Cerebellar nuclear complex (tissue), 1 donor: Measurements from ENCODE around the gene ZNF821.
A peak's percentile ranks its signal among the peaks of the same experiment; 100 is the strongest.
"Not testable (repeated sequence)": the region's sequence is repeated elsewhere in the genome, so short reads cannot be mapped to it uniquely, and the experiment has no call there.

Experiments
- DNase-seq, 2 experiments: peaks; one replicate each; lab custom pipeline; 2025; lab: John Stamatoyannopoulos, UW

ZNF821 gene

DNA sequence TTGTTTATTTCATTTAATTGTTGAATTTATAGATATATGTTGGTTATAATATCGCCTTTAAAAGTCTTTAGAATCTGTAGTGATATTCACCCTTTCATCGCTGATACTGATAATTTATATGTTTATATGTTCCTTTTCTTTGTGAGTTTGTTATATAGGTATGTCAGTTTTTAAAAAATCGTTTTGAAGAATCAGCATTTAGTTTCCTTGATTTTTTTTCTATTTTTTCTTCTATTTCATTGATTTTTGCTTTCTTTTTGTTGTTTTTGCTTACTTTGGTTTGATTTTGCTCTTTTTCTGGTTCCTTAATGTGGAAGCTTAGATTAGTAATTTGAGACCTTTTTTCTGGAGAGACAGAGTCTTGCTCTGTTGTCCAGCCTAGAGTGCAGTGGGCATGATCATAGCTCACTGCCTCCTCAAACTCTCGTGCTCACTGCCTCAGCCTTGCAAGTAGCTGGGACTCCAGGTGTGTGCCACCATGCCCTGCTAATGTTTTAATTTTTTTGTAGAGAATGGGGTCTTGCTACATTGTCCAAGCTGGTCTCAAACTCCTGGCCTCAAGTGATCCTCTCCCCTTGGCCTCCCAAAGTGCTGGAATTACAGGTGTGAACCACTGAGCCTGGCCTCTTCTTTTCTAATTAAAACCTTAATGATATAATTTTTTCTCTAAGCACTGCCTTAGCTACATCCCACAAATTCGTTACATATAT, 18.8 kb upstream of the ZNF821 start:
- DNase-seq: no peak

DNA sequence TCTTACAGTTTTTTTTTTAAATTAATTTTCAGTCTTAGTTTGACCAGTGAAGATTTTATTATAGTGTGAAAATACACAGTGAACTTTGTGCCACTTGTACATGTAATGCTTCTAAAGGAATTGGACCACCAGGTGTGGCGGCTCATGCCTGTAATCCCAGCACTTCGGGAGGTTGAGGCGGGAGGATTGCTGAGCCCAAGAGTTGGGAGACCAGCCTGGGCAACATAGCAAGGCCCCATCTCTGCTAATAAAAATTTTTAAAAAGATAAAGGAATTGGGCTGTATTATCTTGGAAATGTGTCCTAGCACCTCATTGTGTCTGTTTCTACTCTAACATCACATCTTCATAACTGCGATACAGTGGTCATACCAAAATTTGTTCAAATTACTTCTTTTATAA, 15.2 kb upstream of the ZNF821 start:
- no peak for DNase-seq

DNA sequence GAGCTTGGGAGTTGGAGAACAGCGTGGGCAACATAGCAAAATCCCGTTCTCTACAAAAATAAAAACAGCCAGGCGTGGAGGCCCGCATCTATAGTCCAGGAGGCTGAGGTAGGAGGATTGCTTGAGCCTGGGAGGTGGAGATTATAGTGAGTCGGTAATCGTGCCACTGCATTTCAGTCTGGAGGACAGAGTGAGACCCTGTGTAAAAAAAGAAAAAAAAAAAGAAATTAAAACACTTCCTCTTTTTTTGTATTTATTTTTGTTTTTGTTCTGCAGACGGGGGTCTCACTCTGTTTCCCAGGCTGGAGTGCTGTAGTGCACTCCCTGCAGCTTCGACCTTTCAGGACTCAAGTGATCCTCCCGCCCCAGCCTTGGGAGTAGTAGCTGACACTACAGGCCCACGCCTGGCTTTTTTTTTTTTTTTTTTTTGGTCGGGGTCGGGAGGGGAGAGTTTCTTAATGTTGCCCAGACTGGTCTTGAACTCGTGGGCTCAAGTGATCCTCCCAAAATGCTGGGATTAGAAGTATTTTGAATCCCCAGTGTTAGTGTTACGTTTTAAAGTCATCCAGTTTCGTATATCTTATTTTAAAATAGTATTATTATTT, 12.9 kb upstream of the ZNF821 start:
- no peak for DNase-seq

DNA sequence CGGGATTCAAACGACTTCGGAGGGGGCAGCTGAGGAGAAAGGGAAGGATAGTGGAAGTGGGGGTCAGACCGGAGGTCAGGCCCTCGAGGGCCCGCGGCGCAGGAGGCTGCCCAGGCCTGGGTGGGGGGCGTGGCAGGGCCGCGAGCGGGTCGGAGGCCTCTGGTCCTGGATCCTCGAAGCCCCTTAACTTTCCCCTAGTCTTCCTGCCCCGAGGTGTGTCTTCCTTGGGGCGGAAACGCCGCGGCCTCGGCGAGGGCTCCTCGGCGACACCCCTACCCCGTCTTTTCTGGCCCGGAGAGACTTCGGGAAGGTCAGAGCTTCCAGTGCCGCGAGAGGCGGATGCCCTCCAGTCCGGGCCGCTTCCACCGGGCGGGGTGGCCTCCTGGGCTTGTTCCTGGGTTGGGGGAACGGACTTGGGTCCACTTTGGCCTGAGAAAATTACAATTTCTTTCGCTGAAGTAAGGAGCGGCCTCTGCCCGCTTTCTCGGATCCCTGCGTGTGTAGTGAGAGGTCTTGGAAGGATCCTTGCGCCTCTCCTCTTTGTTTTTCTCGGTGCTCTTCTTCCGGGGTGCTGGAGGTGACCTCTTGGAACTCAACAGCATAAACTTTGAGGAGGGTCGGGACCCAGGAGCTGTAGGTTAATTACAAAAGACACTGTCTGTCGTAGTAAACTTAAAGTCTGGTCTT, 11.8 kb upstream of the ZNF821 start:
- no peak for DNase-seq

DNA sequence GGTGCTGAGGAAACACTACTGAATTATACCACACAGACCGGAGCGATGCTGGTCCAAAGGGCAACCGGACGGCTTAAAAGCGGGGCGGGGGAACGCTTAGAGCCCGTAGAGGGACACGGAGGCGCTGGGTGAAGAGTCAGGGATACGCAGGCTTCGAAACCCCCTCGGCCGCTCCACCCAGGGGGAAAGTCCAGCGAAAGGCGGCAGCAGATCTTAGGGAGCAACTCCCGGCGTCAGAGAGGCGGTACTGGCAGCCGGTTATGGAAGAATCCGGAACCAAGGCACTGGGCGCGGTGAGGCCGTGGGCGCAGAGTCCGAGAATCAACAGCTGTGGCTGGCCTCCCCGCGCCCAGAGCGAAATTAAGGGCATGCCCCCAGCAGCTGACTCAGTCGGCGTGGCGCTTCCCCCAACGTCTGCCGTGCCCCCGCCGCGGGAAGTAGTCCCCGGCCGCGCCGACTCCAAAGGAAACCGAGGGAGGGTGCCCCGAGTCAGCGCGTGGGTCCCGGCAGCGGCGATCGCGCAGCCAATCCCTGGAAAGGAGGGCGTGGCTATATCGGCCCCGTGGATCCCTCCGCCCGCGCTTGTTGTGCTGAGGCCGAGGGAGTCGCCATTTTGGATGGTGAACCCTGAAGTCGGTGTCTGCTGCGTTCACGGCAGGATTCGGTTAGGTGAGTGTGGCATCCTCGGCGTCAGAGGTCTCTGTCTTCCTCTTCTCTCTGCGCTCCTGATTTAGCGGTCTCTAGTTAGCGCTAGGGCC, 11.1 kb upstream of the ZNF821 start, which contains the start of gene IST1:
Gene IST1, plus strand, starts transcription at position 611 of the 758 bp plus-strand sequence. CDS start 20,110 bp downstream, outside the sequence.
- peak; percentile 16 to 88 for DNase-seq

DNA sequence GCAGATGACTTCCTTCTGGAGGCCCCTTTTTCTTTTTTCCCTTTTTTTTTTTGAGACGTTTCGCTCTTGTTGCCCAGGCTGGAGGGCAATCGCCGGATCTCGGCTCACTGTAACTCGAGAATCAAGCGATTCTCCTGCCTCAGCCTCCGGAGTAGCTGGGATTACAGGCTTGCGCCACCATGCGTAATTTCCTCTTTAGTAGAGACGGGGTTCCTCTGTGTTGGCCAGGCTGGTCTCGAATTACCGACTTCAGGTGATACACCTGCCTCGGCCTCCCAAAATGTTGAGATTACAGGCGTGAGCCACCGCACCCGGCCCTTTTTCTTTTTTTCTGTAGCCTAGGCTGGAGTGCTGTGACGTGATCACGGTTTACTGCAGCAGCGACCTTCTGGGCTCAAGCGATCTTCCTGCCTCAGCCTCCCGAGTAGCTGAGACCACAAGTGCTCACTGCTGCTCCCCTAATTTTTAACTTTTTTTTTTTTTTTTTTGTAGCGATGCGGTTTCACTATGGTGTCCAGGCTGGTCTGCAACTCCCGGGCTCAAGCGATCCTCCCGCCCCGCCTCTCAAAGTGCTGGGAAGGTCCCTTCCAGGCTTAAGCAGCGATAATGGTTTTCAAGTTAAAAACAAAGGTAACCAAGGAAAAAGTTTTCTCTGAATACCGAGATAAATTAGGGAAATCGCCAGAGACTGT, 10.4 kb upstream of the ZNF821 start:
- no peak for DNase-seq

DNA sequence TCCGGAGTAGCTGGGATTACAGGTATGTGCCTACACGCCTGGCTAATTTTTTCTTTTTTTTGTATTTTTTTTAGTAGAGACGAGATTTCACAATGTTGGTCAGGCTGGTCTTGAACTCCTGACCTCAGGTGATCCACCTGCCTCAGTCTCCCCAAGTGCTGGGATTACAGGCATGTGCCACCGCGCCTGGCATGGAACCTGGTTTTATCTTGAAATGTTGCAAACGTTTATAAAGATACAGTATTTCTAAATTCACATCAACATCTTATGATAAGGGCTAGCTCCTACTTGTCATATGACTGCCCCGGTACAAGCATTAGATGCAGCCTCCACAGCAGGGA, 9.9 kb upstream of the ZNF821 start:
- DNase-seq: no peak

DNA sequence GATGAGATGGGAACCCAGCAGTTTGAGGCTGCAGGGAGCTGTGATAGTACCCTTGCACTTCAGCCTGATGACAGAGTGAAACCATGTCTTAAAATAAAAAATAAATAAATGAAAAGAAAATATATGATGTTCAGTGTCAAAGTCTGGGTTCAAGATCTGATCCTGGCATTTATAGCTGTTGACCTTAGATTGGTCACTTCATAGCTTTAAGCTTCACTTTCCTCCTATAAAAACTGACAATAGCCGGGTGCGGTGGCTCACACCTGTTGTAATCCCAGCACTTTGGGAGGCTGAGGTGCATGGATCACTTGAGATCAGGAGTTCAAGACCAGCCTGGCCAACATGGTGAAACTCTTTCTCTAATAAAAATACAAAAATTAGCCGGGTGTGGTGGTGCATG, 5.2 kb upstream of the ZNF821 start:
- no peak for DNase-seq

DNA sequence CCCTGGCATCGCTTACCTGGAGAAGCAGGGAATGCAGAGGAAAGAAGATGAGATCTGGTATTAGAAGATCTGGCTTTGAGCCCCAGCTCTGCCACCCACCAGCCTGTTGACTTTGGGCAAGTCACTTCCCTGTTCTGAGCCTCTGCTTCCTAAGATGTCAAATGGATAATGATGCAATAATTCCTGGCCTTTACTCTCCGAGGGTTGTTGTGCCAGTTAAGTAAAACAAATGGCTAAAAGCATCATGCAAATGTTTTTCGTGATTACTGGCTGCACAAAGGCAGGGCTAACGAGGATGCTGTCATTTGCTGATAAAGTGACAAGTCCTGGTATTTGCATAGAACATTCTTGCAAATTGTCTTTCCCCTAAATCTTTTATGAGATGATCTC, 1.3 kb upstream of the ZNF821 start:
- DNase-seq: no peak

DNA sequence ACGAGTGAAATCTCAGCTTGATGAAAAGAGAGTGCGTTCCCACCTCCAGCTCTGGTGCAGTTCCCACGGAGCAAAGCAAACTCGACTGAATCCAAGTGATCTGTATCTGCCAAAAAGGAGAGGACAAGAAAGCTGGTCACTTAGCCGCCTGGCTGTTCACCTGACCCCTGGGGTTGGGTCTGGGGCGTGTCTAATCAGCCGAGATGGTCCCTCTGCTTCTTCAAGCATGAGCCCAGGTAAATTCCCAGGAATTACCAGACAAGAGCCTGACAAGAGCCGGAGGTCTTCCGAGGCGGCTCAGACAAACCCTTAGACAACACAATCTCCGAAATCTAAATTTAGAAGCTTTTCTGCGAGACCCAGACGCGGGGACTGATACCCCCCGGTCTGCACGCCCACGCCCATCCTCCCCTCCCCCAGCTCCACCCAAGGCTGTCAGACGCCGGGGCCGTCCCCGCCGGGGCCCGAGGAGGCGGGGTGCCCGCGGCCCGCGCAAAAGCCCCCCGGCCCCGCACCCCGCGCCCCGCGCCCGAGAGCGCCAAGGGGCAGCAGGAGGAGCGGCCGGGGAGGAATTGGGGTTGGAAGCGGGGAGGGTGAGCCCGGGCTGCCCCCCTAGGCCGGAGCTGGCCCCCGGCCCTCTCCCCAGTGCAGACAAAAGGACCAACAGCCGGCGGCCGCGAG, 674 bp downstream of the ZNF821 start:
- DNase-seq: peak in 1 of 2 experiments; percentile 55

DNA sequence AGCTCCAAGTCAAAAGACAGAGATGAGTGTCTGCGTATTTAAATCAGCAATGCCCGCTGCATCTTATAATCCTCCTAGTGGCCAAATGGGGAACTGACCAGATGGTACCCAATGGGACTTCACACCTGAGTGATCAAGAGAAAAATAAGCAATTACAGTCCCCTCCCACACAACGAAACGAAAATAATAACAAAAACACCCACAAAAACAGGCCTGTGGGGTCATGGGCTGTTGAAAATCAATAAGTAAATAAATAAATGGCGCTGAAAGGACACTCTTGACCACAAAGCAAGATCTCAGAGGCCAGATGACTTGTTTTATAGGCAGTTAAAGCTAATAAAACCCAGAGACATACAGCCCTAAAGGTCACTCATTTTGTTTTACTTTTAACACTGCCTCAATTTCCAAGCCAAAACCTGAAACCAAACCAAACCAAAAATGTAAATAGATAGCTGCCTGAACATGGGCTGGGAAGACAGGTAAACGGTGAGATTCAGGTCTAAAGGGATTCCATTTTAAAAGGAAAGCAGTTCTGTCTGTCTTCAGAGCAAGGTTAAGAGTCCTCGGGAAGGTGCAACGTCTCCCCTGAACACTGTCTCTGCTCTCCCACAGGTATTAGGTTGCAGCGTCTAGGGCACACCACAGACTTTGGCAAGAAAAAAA, 1.3 kb downstream of the ZNF821 start:
- DNase-seq: peak; percentile 14 to 74

DNA sequence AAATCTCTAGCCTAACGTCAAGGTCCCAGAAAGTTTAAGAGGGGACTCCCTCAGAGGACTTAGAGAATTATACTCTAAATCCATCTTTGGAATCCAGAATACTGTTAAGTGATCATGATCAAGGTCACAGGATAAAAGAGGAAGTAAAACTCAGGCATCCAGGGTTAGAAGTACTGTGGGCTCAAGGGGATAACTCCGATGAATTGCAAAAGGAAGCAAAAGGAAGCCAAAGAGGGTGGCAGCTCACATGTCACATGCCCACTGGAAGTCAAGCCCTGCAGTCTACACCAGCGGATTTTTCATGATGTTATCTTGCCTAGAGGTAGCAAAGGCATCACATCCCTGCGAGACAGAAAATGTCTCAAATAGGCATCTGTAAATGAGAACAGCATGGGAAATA, 3.8 kb downstream of the ZNF821 start:
- no peak for DNase-seq

DNA sequence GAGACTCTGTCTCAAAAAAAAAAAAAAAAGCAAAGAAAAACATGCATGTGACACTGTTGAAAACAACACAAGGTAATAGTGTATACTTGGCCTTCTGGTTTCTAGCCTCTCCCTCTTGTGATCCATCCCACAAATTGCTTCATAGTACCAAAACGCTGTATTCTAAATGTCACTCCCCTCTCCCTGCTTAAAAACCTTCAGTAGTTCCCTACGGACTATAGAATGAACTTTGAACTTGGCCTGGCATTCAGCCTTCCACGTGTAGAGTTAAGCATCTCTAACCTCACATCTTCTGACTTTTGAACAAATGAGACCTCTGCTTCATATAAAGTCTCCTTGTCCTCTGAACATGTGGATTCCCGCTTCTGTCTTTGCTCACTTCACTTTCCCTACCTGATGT, 5.1 kb downstream of the ZNF821 start:
- no peak for DNase-seq

DNA sequence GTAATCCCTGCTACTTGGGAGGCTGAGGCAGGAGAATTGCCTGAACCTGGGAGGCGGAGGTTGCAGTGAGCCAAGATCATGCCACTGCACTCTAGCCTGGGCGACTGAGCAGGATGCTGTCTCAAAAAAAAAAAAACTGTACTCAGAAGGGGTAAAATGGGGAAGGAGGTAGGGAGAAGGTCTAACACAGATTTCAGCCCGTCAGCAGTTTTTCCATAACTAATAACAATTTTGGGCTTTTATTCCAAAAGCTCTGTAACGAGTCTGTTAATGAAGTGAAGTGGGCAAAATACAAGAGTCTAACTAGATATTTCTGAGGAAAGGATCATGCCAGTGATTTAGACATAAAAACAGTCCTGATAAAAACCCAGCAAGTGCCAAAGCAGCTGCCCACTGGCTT, 10.8 kb downstream of the ZNF821 start:
- DNase-seq: no peak

DNA sequence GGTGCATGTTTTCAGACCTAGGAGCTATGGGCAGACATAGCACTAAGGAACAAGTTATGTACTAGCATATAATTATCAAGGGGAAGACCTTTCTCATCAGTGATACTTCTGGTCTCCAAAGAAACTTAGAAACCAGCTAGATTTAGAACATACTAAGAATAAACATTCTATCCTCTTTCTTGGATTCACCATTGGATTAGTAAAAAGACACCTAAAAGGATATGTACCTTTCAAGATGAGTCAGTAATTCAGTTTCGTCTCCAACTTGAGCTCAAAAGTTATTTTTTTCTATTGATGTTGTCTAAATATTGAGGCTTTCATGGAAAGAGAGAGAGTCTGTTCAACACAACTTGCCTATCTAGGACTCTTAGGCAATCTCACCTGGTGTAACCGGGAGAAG, 13.2 kb downstream of the ZNF821 start:
- DNase-seq: no peak

DNA sequence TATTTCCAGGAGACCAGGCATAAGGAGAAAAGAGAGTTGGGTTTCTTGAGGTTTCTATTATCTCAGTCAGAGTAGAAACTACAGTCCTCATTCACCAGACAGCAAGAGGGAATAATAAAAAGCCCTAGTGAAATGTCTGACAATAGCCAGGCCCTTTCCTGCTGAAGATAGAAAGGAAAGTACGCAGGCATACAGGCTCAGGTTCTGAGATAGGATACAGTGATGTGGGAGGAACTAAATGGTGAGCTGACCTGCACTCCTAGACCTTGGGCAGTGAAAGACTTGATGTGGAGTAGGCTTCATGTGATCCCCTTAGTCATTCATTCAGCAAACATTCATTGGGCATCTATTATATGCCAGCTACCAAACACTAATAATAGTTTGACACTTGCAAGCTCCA, 14.9 kb downstream of the ZNF821 start:
- no peak for DNase-seq

DNA sequence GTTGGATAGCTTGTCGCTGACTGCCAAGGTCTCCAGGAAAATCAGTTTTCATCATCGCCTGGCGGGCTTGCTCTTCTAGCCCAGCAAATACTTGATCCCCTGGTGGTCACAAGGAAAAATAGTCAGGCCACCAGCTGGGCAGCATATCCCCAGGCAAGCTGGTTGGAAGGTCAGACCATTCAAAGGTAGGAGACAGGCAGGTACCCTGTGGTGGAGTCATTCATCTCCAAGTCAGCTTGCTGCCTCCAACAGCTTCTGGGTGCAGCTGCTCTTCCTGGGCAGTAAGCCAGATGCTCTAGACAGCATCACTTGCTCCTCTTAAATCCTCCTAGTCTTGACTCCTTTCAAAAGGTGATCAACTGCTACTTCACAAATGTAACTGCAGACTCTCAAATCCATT, 16.0 kb downstream of the ZNF821 start:
- DNase-seq: peak in 1 of 2 experiments; percentile 12

DNA sequence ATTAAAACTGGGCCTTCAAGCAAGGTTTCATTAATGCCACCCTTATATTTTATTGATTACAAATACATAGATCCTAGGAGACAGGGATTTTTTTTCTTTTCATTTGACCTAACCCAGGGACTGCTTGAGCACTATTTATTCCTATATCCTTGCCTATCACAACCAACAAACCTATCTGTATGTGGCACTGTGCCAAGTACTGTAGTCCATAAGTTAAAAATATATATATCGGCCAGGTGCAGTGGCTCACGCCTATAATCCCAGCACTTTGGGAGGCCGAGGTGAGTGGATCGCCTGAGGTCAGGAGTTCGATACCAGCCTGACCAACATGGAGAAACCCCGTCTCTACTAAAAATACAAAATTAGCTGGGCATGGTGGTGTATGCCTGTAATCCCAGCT, 16.8 kb downstream of the ZNF821 start:
- DNase-seq: not testable (repeated sequence)

DNA sequence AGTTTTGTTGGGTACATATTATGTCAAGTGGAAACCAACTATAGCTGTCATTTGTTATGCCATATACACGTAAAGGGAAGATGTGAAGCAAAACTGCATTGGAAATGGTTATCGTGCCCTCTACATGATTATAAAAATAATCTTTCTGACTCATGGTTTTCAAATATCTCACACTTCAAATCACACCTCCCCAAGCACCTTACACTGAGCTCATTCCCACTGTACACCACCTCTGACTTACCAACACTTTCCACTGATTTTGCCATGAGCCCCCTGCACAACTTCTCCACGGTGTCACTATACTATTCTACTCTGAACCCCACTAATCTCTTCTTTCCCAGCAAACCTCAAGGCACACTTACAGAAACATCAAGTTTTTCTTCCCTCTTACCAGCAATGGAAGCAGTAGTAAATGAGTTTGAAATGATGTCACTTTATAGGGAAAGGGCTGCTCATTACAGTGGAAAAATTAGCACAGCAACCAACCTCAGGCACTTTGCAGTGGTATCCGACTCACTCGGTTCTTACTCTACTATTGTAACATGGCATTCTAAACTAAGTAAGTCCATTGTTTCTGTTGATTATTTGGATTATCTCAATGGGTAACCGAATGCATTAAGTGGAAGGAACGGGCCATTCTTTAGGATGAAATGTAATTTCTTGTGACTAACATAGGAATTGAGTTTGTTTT, 18.7 kb downstream of the ZNF821 start:
- DNase-seq: no peak

DNA sequence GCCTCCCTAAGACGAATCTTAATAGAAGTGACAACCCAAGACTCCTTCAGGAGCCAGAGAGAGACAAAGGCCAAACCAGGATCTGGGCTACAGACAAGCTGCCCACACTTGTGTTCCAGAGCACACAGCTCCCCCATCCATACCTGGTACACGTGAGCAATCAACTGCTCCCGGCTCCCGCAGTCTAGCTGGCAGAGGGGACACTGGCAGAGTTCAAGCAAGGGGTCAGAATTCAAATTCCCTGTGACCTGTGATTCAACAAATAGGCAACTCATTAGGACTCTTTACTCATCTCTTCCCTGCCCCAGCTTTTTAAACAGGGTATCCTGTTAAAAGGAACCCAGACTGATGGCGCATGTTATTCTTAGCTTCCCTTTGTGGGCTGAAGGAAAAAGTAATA, 20.0 kb downstream of the ZNF821 start:
- no peak for DNase-seq
